Stimulated activated CD8-positive, alpha-beta memory T cell treated with anti-CD3 and anti-CD28 coated beads, Interleukin-15, amount 100 ng/mL, for 1 hour (primary cell): Measurements from ENCODE around the gene RRP1.
"Not testable (repeated sequence)": the region's sequence is repeated elsewhere in the genome, so short reads cannot be mapped to it uniquely, and the experiment has no call there.

Experiments
- DNase-seq: peaks from one replicate; pipeline ENCODE4 v3.0.0-alpha.2; 2020; ENCODE audit warnings: low read depth

Gene RRP1

DNA sequence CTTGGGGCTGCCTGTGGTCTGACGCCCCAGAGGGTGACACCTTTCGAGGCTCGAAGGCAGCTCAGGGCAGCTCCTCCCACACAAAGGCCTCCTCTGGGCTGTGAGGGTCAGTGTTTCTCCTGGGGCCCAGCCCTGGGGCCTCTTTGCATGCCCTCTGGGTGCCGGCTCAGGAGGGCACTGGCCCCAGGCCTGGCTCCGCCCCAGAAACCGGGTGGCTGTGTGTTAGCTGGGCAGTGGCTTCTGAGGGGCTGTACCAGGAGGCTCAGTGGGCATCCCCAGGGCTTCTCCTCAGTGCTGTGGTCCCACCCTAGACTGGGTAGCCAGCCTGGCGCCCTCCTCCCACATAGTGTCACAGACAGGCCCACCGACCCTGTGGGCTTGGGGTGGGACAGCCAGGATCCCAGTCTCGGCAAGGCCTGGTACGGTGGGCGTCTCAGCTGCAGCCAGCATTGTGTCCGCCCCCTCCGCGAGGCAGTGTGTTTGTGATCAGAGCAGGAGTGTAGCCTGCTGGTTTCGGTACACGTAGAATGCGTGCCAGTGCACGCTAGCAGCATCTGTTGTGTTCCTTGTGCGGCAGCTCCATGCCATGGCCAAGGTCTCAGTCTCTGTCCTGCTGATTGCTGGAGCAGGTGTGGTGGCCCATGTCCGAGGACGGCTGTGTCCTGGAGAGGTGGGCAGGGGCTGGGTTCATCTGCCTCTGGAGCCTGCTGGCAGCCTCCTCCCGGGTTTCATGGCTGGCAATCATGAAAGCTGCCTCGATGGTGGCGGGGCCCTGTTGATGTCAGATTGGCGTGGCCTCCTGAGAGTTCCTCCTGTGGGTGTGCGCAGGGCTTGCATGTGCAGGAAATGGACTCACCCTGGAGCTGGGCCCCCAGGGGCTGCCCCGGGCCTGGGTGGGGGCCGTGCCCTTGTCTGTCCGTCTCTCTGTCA lies 28.0 kb downstream of the RRP1 start:
- no peak for DNase-seq

DNA sequence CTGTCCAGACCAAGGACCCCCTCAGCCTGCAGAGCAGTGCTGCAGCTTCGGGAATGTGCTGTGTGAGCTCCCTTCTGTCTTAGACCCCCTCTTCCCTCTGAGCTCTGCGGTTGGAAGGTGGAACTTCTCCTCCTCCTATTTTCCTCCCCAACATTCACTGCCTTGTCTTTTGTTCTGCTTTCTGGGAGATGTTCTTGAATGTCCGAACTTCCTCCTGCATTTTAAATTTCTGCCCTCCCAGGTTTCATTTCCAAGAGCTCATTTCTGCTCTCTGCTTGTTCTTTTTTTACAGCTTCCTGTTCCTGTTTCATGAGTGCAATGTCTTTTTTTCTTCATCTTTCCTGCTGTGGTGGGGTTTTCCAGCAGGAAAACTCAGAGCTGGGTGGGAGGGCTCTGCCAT lies 29.3 kb downstream of the RRP1 start:
- no peak for DNase-seq

DNA sequence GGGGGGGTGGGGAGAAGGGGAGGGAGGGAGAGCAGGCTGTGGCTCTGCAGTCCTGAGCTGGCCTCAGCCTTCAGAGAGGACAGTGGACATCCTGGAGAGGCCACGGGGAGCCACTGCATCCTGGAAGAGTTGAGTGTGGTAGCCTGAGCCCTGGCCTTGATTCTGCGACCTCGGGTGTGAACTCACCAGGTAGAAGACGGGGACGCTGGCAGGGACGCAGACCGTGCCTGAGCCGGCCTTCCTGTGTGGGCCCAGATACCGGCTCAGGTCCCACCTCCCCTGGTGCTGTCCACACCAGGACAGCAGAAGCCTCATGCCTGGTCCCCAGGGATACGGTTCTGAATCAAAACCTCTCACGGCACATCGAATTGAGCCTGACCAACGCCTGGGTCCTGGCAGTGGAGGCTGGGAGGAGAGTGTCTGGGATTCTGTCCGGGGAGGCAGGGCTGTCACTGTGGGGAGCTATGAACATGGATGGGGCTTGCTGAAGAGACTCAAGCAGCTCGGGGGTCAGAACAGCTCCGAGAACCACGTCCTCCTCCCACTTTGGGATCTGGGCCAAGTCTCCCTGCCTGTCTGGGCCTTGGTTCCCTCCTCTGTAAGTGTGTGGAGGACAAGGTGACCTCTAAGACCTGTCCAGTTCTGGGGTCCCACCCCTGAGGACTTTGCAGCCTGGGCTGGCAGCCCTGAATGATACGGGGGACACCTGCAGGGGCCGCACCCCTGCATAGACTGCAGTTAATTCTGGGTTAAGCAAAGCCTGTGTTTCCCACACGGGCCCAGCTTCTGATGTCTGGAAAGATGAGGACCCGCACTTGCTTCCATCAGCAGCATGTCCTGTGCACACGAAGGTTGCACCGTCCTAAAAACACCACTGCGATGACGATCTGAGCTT lies 30.4 kb downstream of the RRP1 start:
- no peak for DNase-seq

DNA sequence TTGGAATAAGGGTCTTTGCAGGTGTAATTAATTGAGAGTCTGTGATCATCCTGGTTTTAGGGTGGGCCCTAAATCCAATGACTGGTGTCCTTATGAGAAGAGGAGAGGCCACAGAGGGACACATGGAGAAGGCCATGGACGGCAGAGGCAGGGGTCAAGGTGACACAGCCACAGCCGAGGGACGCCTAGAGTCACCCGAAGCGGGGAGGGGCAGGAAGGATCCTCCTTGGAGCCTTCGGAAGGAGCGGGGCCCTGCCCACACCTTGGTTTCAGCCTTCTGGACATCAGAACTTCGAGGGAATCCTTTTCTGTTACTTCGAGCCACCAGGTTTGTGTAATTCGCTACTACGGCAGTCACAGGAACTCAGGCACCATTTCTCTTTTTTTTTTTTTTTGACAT lies 31.1 kb downstream of the RRP1 start:
- no peak for DNase-seq

DNA sequence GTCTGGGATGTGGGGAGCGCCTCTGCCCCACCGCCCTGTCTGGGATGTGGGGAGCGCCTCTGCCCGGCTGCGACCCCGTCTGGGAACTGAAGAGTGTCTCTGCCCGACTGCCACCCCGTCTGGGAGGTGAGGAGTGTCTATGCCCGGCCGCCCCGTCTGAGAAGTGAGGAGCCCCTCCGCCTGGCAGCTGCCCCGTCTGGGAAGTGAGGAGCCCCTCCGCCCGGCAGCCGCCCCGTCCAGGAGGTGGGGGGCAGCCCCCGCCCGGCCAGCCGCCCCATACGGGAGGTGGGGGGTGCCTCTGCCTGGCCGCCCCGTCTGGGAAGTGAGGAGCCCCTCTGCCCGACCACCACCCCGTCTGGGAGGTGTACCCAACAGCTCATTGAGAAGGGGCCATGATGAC lies 32.8 kb downstream of the RRP1 start:
- not testable (repeated sequence) for DNase-seq

DNA sequence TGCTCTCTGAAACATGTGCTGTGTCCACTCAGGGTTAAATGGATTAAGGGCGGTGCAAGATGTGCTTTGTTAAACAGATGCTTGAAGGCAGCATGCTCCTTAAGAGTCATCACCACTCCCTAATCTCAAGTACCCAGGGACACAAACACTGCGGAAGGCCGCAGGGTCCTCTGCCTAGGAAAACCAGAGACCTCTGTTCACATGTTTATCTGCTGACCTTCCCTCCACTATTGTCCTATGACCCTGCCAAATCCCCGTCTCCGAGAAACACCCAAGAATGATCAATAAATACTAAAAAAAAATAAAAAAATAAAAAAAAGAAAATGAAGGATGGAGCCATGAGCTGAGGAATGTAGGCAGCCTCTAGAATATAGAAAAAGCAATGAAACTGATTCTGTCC lies 33.4 kb downstream of the RRP1 start:
- DNase-seq: not testable (repeated sequence)

DNA sequence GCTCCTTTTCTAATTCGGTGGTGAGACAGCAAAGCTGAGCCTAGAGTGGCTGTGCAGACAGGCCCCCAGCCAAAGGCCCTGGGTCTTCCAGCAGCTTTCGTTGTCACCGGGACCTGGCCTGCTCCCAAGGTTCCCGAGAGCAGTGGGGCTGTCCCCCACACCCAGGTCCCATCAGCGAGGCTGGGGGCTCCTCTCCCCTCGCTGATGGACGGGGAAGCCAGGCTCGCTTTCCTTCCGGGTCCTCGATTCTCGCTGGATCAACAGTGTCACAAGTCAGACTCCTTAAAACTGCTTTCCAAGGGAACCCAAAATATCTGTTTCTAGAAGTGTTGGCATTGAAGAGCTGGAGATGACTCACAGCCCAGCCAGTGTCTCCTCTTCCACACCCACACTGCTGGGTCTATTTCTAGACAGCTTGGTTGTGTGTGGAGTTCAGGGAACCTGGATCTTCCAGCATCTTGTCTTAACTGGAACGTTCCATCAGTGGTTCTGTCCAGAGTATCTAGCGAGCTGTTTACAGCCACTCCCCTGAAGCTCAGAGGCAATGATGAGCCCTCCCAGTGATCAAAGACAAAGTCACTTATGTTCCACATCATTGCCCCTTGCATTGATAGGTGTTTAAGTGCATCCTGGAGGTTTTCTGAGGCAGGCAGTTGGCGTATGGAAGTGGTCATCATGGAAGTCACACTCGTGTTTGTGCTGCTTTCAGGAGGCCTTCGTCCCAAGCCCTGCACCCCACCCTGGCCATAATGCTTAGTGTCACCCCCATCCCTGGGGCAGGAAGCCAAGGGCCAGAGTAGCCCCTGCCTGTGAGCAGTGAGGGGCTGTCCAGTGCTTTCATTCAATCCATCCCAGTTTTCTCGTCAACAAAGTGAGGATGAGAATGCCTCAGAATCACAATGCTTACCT lies 35.2 kb downstream of the RRP1 start:
- no peak for DNase-seq

DNA sequence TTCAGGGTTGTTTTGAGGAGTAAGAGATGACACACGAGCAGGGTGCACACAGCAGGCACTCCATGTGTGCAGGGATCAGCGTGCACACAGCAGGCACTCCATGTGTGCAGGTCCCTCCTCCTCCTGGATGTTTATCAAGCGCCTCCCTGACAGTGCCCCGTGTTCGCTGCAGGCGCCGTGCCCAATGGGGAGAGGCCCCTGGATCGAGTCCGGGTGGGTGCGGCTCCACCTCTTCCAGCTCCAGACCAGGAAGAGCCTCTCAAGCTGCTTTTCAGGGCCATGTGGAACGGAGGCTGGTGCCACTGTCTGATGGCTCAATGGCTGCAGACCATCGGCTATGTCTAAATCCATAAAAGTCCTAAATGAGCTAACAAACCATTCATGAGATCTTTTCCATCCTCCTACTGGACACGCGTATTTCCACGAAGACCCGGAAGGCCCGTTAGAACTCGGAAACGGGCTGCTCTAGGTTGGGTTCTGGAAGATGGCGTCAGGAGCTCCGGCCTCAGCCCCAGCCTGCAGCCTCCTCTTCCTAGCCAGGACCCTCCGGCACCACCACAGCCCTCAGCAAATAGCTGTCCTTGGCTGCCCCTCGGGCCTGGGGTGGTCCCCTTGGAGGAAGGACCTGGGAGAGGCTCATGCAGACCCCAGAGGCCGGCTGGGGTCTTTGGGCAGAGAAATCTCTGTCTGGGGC lies 36.0 kb downstream of the RRP1 start:
- DNase-seq: no peak

DNA sequence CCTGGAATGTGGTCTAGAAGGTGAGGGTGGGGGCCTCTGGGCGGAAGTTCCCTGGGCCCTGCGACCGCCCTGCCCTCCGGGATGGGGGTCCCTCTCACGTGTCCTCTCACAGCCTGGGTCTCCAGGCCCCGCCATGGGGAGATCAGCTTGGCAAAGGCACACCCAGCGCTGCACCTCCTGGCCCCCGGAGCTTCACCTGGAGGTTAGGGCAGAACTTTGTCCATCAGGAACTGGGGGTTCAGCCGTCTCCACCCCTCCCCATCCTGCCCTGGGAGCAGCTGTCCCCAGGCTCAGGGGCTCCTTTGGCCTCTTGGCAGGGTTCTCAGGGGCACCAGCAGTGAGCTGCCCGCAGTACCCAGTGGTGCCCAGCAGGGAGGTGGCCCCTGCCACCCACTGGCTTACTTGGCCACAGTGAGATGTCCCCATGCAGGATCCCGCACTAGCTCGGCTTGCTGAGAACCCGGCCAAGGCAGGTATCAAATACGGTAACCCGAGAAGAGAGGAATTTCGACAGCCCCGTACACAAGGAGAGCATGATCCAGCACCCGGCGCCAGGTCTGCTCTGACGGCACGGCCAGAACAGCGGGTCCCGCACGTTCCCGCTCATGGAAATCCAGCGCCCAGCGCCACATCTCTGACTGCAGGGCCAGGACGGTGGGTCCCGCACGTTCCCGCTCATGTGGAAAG lies 36.7 kb downstream of the RRP1 start:
- no peak for DNase-seq

DNA sequence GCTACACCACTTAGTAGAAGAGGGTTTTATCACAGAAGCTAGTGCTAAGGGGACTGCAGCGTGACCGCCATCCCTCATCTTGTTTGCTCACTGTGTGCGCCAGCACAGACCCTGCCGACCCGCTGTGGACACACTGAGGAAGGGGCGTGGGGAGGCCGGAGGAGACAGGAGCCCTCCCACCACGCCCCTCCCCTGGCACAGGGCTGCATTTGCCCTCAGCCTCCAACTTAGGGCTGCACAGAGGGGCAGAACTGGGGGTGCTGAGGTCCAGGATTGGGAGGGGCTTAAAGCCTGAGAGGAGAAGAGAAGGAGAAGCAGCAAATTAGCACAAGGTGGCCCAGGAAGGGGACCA lies 37.2 kb downstream of the RRP1 start:
- DNase-seq: no peak

DNA sequence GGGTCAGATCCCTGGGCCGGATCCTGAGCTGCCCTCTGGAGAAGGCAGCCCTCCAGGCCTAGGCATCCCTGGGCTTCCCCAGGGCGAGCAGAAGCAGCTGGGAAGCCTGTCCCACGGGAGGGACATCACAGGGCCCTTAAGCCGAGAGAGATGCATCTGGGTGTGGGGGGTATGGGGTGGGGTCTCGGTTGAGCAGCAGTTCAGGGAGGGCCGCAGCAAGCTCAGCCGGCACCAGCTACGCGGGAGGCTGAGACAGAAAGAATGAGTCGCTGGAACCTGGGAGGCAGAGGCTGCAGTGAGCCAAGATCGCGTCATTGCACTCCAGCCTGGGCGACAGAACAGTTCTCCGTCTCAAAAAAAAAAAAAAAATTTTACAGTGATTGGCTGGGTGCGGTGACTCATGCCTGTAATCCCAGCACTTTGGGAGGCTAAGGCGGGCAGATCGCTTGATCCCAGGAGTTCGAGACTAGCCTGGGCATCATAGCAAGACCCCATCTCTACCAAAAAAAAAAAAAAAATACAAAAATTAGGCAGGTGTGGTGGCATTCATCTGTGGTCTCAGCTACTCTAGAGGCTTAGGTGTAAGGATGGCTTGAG lies 37.7 kb downstream of the RRP1 start:
- no peak for DNase-seq

DNA sequence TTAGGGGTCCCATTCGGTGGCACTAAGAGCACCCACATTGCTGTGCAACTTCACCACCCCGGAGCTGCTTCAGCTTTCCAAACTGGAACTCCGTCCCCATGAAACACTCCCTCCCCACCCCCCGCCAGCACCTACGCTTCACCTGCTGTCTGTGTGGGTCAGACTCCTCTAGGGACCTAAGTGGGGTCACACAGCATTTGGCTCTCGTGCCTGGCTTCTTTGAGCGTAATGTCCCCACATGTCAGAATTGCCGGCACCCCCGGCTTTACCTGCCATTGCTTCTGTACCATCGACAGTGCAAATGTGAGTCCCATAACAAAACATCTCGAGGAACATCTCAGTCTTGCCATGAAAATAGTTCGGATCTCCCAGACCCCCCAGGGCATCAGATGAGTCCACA lies 39.8 kb downstream of the RRP1 start:
- no peak for DNase-seq

DNA sequence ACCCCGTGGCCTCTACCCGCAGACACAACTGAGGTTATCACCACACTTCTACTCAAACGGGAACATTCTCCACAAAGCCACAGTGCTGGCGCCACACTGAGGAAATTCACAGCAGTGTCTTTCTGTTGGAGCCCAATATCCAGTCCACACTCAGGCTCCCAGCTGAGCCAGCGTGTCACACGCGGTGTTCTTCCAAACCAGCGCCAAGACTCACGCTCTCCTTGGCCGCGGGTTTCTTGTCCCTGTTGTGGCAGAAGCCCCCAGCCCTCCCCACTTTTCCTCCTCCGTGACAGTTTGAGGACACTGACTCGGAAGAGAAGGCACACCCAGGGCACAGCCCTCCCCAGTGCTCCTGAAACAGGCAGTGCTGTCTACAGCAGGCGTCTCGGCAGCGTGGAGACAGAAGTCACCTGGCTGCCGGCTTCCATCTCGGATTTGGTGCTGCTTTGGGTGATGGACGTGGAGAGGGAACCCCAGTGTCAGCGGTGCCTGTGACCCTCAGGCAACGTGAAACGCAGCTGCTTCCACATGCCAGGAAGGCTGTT lies 40.3 kb downstream of the RRP1 start:
- DNase-seq: no peak

DNA sequence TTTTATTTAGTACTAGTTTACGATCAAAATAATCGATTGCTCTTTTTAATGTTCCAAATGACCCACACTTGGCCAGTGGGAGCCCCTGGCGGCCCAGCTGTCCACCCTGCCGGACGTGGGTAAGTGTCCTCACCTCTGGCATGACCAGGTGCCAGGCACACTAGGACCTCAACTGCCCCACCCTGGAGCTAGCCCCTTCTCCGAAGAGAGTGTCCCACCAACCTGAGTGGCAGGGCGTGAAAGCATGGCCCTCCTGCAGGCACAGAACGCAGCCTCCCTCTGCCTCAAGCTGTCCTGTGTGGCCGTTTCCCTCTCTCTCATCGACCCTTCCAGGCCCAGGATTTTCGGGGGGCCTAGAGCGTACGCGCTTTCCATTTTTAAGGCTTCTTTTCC lies 42.8 kb downstream of the RRP1 start:
- no peak for DNase-seq

DNA sequence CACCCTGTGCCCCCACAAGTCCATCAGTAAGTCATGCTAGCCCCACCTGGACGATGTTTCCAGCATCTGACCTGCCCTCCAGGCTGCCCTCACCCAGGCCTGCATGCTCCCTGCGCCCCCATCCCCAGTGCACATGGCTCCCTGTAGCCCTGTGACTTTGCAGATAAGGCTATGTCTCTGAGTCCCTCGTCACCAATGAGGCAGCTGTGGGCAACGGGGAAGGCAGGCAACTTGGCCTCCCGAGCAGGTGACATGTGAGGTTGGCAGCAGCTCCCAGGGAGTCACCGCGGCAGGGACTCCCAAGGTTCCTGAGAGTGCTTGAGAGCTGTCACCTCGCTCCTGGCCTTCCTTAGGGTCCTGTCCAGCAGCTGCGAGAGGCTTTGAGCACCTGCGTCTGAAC lies 43.3 kb downstream of the RRP1 start:
- DNase-seq: no peak

DNA sequence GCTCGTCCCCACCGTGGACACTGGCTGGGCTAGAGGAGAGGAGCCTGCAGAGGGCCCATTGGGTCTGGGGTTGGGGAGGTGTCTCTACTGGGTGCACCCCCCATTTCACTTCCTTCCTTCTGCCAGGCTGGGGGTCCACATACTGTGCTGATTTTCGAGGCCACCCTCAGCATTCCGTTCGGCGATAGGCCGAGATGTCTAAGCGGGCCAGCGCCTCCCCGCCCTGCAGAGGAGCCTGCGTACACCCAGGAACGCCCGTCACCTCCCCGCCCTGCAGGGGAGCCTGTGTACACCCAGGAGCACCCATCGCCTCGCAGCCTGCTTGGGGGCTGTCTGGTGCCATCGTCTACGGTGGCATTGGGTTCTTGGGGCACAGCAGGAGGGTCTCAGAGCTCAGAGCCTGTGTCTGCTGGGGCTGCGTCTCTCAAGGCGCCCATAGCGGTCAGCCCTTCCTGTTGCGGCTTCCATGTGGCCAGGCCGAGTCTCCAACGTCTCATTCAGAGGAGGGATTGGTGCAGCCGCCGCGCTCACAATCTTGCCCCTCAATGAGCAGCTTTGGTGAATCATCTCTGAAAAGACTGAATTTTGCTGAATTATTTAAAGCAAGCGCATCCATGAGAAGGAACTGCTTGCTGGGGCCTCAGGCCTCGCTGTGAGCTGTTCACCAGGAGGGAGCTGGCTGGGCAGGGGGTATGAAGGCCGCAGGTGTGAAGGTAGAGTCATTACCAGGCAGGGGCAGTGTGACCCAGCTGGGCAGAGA lies 44.9 kb downstream of the RRP1 start:
- DNase-seq: no peak

DNA sequence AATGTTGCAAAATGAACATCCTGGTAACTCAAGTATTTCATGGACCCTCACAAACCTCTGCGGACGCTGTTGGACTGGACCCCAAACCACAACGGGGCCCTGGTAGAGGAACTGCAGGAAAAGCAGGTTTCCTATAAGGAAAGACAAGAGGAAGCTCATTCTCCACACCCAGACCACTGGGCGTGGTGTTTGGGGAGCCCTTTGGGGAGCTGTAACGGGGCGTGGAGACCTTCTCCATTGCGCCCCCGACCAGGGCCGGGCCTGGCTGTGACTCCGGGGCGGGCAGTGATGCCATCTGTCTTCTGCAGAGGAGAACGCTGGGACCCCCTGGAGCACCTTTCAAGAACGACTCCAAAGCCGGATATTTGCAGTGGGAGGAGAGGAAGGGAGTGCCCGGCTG lies 45.7 kb downstream of the RRP1 start:
- DNase-seq: no peak

DNA sequence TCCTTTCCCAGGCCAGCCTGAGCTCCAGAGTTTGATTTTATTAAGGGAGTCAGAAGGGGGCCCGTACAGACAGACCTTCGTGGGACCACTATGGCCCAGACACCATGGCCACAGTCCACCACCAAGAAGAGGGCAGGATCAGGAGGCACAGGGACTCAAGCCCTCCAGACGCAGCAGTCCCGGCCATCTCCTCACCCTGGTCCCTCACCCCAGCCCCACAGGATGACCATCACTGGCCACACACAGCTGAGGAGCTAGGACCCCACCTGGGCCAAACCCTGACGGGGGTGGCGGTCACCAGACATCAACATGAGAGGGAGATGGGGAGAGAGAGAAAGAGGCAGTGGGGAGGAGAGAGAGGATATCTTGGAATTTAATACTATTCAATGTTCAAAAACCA lies 46.5 kb downstream of the RRP1 start:
- no peak for DNase-seq

DNA sequence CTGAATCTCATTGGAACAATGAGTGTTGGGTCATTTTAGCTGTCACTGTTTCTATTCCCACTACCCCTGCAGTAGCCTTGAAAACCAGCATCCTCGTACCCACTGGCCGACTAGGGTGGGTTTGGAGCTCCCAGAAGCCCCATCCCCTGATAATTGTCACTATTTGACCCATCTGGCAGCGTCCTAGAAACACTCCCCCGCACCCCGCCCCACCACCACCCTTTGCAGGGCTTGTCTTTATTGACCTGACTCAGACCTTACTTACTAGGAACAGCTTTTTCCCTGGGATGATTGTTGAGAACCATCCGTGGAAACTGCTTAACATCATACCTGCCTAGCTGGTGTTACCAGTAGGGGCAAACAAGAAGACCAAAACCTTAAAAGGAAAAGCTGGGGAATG lies 47.2 kb downstream of the RRP1 start:
- DNase-seq: no peak

DNA sequence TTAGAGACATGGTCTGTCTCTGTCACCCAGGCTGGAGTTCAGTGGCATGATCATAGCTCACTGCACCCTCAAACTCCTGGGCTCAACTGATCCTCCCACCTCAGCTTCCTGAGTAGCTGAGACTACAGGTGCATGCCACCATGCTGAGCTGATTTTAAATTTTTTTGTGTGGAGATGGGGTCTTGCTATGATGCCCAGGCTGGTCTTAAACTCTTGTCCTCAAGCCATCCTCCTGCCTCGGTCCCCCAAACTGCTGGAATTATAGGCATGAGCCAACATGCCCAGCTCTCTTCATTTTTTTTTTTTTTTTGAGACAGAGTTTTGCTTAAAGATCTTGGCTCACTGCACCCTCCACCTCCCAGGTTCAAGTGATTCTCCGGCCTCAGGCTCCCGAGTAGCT lies 50.9 kb downstream of the RRP1 start:
- no peak for DNase-seq
